Astrocyte (in vitro differentiated cells and primary cell): Measurements from ENCODE around the gene MED6.

Source experiments
- CTCF ChIP-seq: IDR thresholded peaks from 2 replicates; pipeline ENCODE4 v1.5.1; 2011; ENCODE audit warnings: low read depth, mild to moderate bottlenecking, inconsistent platforms, low read length, moderate library complexity; ENCODE audit not compliant: insufficient read depth
- EZH2 ChIP-seq: IDR thresholded peaks from 2 replicates; pipeline ENCODE4 v1.6.1; 2012; ENCODE audit warnings: mild to moderate bottlenecking, low read length, inconsistent platforms; ENCODE audit not compliant: insufficient read depth

DNA sequence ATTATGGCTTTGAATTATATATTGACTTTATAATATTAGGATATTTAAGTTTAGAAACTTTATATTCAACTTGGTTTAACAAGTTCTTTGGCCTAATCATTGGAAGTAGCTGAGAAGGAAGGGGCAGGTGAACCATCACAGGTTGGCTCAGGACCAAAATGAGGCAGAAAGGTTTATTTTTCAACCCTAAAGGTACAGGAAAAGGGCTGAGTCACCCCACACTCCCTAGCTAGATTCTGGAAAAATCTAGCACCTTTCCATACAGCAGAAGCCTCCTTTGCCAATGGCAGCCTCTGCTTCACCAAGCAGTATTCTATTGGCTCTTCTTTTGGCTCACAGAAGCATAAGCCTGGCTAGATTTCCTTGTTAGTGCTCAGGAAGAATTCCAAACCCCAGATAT lies 19.3 kb upstream of the MED6 start:
- TF ChIP-seq EZH2 (no peak), CTCF (no peak)
